Lower leg skin (tissue), 3 donors: ENCODE data around the gene LRP1.

Source experiments
- POLR2A ChIP-seq, 2 donors: fragments of 450-650 bp; IDR thresholded peaks; one replicate each; pipeline ENCODE4 v1.6.1; 2016 to 2017; ENCODE audit warnings: antibody characterized with exemption in 2 of 2, mild to moderate bottlenecking in 1 of 2, moderate library complexity in 1 of 2
- TF ChIP-seq, protein P1 (sequence below), 3 donors: fragments of 450-650 bp; IDR thresholded peaks; one replicate each; pipeline ENCODE4 v1.5.1; 2016; ENCODE audit warnings: antibody characterized with exemption in 3 of 3, mild to moderate bottlenecking in 3 of 3, moderate library complexity in 2 of 3

DNA sequence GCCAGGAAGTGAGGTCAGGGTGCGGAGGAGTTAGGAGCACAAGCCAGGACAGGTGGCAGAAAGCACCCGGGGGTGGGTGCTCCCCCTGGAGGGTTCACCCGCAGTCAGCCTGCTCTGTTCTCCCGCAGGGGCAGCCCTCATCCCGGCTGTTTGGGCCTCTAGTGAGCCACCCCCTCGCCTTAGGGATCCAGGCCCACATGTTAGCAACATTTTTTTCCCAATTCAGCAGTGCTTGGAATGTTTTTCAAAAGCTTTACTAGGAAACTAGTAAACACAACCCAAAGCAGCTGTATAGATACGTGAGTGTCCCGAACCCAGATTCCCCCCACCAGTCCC, 59.8 kb downstream of the LRP1 start:
- TF ChIP-seq, protein P1, sequence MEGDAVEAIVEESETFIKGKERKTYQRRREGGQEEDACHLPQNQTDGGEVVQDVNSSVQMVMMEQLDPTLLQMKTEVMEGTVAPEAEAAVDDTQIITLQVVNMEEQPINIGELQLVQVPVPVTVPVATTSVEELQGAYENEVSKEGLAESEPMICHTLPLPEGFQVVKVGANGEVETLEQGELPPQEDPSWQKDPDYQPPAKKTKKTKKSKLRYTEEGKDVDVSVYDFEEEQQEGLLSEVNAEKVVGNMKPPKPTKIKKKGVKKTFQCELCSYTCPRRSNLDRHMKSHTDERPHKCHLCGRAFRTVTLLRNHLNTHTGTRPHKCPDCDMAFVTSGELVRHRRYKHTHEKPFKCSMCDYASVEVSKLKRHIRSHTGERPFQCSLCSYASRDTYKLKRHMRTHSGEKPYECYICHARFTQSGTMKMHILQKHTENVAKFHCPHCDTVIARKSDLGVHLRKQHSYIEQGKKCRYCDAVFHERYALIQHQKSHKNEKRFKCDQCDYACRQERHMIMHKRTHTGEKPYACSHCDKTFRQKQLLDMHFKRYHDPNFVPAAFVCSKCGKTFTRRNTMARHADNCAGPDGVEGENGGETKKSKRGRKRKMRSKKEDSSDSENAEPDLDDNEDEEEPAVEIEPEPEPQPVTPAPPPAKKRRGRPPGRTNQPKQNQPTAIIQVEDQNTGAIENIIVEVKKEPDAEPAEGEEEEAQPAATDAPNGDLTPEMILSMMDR (IDR thresholded peaks at IDR 0.05), result no peak
- no peak for TF ChIP-seq POLR2A (IDR thresholded peaks at IDR 0.05)
